ENCODE measurements around the gene ZNF823. TPM values are rescaled to one million over a fixed set of nuclear protein-coding genes. Genes with fewer than 3 reads are reported as not detected.
"Not testable (repeated sequence)": the region's sequence is repeated elsewhere in the genome, so short reads cannot be mapped to it uniquely, and the experiment has no call there.

The ZNF823 gene
- total RNA-seq, 2 donors from 2014 or later, result 2.8 to 3.2 TPM

GRCh38 chr19:11684987-11685675, 53.6 kb downstream of the ZNF823 start:
- no peak overlapping the region for H3K4me3 Mint-ChIP-seq
- H3K36me3 Mint-ChIP-seq, result peaks cover 24% of the 10 kb centered on the region
- H3K27me3 Mint-ChIP-seq, result no peaks in the 10 kb centered on the region
- H3K9me3 Mint-ChIP-seq, result peaks cover 18% of the 10 kb centered on the region
- peaks cover 9 to 11% of the 10 kb centered on the region in 2 donors for H3K4me1 Mint-ChIP-seq (ENCODE audit: low read depth in 2 of 2)
- DNase-seq (ENCODE audit: low spot score) (no peak), ATAC-seq (no peak)
- no peak overlapping the region for H3K27ac Mint-ChIP-seq

- H3K36me3 Mint-ChIP-seq, result peaks cover 20% of the 10 kb centered on the region
- peaks cover 0 to 2% of the 10 kb centered on the region in 2 donors for H3K27me3 Mint-ChIP-seq
- H3K4me3 Mint-ChIP-seq, result no peak overlapping the region
- no peak overlapping the region for H3K27ac Mint-ChIP-seq
- H3K4me1 Mint-ChIP-seq (ENCODE audit: low read depth in 2 of 2), result peaks cover 1 to 3% of the 10 kb centered on the region in 2 donors
- ATAC-seq, result no peak
- peaks cover 12% of the 10 kb centered on the region for H3K9me3 Mint-ChIP-seq
- DNase-seq (ENCODE audit: low spot score), result no peak
Measured at GRCh38 chr19:11680689-11681302, 58.0 kb downstream of the ZNF823 start.

- Mint-ChIP-seq H3K36me3 (peaks cover 5% of the 10 kb centered on the region), H3K27ac (no peak overlapping the region), H3K4me3 (no peak overlapping the region), H3K9me3 (peaks cover 8% of the 10 kb centered on the region), H3K27me3 (peaks cover 0 to 7% of the 10 kb centered on the region in 2 donors), H3K4me1 (ENCODE audit: low read depth in 2 of 2) (peaks cover 4 to 5% of the 10 kb centered on the region in 2 donors)
- DNase-seq (ENCODE audit: low spot score) (no peak), ATAC-seq (no peak)
Measured at GRCh38 chr19:11678504-11678903, 60.2 kb downstream of the ZNF823 start.

GRCh38 chr19:11676661-11677600, 61.8 kb downstream of the ZNF823 start:
- H3K27ac Mint-ChIP-seq; DNase-seq (ENCODE audit: low spot score); ATAC-seq: not testable (repeated sequence)

GRCh38 chr19:11675569-11675968, 63.2 kb downstream of the ZNF823 start:
- H3K4me3 Mint-ChIP-seq, result no peak overlapping the region
- no peak for ATAC-seq
- DNase-seq (ENCODE audit: low spot score), result no peak
- peaks cover 5% of the 10 kb centered on the region for H3K9me3 Mint-ChIP-seq
- H3K27ac Mint-ChIP-seq, result no peak overlapping the region
- H3K36me3 Mint-ChIP-seq, result no peaks in the 10 kb centered on the region
- H3K27me3 Mint-ChIP-seq, result peaks cover 6 to 14% of the 10 kb centered on the region in 2 donors
- peaks cover 5 to 7% of the 10 kb centered on the region in 2 donors for H3K4me1 Mint-ChIP-seq (ENCODE audit: low read depth in 2 of 2)

More at GRCh38 chr19:11676661-11677600, 61.8 kb downstream of the ZNF823 start:
- H3K9me3 Mint-ChIP-seq; H3K36me3 Mint-ChIP-seq; H3K4me3 Mint-ChIP-seq; H3K4me1 Mint-ChIP-seq (ENCODE audit: low read depth in 2 of 2): not testable (repeated sequence)
- H3K27me3 Mint-ChIP-seq, result peaks cover 6 to 14% of the 10 kb centered on the region in 2 donors

- ATAC-seq (no peak), DNase-seq (ENCODE audit: low spot score) (no peak)
- peak overlapping the region; percentile 30 for H3K4me3 Mint-ChIP-seq
- H3K27me3 Mint-ChIP-seq, result peaks cover 6 to 14% of the 10 kb centered on the region in 2 donors
- H3K4me1 Mint-ChIP-seq (ENCODE audit: low read depth in 2 of 2), result peaks cover 5 to 7% of the 10 kb centered on the region in 2 donors
- no peaks in the 10 kb centered on the region for H3K36me3 Mint-ChIP-seq
- no peak overlapping the region for H3K27ac Mint-ChIP-seq
- no peaks in the 10 kb centered on the region for H3K9me3 Mint-ChIP-seq
Measured at GRCh38 chr19:11674067-11674492, 64.7 kb downstream of the ZNF823 start.

- Mint-ChIP-seq H3K36me3 (no peaks in the 10 kb centered on the region), H3K4me1 (ENCODE audit: low read depth in 2 of 2) (peaks cover 5 to 7% of the 10 kb centered on the region in 2 donors), H3K27me3 (peaks cover 6 to 14% of the 10 kb centered on the region in 2 donors), H3K4me3 (peak overlapping the region; percentile 30), H3K27ac (no peak overlapping the region), H3K9me3 (no peaks in the 10 kb centered on the region)
- DNase-seq (ENCODE audit: low spot score) (no peak), ATAC-seq (peak; percentile 44 to 71)
Measured at GRCh38 chr19:11673608-11674041, 65.1 kb downstream of the ZNF823 start.

Other genes with a start within 250 kb of the ZNF823 start
- 10 to 100 TPM; 23.7 to 23.8 TPM for gene ZNF653, start 233.1 kb downstream of the ZNF823 start, total RNA-seq
- gene ECSIT, start 209.8 kb downstream of the ZNF823 start, total RNA-seq, result 10 to 100 TPM; 27.0 to 37.3 TPM
- gene CNN1, start 200.1 kb downstream of the ZNF823 start, total RNA-seq, result not detected
- 10 to 100 TPM; 58.3 to 95.1 TPM for gene ELOF1, start 179.7 kb downstream of the ZNF823 start, total RNA-seq
- 1 to 10 TPM; 3.0 to 3.5 TPM for gene ACP5, start 161.3 kb downstream of the ZNF823 start, total RNA-seq
- gene ZNF627, start 141.5 kb downstream of the ZNF823 start, total RNA-seq, result 1 to 10 TPM; 5.1 to 6.8 TPM
- 10 to 100 TPM in 1 of 2 donors, 1 to 10 TPM in 1; 6.6 to 11.9 TPM for gene ZNF441, start 28.1 kb upstream of the ZNF823 start, total RNA-seq
- gene ZNF491, start 59.6 kb upstream of the ZNF823 start, total RNA-seq, result 1 to 10 TPM; 1.7 to 1.8 TPM
- 10 to 100 TPM; 16.7 to 20.1 TPM for gene ZNF440, start 75.3 kb upstream of the ZNF823 start, total RNA-seq
- gene ZNF439, start 109.8 kb upstream of the ZNF823 start, total RNA-seq, result 10 to 100 TPM in 1 of 2 donors, 1 to 10 TPM in 1; 9.5 to 13.9 TPM
- gene ZNF69, start 148.8 kb upstream of the ZNF823 start, total RNA-seq, result 1 to 10 TPM; 3.0 to 3.5 TPM
- gene ZNF700, start 186.2 kb upstream of the ZNF823 start, total RNA-seq, result 10 to 100 TPM; 21.6 to 35.0 TPM
- 1 to 10 TPM; 2.9 to 4.0 TPM for gene ZNF763, start 226.1 kb upstream of the ZNF823 start, total RNA-seq